Measurements from ENCODE around the gene TUB.

The TUB gene

DNA sequence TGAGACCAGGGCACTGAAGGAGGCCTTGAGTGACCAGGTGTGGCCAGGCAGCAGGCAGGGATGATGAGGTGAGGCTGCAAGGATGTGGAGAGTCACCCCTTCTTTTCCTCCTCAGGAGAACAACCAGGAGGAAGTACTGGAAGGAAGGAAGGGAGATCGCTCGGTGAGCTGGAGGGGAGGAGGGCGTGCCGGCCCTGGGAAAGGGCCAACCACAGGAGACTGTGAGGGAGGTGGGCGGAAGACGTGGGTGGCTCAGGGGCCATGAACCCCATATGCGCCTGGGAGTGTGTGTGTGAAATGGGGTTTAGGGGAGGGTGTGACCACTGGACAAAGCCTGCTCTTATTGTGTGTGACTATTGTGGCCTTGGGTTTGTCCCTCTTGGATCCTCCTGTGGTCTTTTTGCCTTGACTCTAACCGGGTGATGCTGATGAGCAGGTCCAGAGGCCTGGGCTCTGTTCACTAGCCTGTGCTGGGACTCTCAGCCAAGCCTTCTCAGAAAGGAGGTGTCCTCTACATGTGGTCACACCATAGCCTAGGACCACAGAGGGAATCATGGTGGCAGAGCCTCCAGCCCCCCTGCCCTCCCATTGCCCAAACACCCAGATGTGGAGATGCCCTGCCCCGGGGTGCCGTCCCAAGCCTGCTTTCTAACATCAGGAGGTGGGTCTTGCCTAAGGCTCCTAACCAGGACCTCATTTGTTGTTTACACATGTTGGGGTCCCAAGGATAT lies 41.3 kb upstream of the TUB start:
- TF ChIP-seq, protein P1, sequence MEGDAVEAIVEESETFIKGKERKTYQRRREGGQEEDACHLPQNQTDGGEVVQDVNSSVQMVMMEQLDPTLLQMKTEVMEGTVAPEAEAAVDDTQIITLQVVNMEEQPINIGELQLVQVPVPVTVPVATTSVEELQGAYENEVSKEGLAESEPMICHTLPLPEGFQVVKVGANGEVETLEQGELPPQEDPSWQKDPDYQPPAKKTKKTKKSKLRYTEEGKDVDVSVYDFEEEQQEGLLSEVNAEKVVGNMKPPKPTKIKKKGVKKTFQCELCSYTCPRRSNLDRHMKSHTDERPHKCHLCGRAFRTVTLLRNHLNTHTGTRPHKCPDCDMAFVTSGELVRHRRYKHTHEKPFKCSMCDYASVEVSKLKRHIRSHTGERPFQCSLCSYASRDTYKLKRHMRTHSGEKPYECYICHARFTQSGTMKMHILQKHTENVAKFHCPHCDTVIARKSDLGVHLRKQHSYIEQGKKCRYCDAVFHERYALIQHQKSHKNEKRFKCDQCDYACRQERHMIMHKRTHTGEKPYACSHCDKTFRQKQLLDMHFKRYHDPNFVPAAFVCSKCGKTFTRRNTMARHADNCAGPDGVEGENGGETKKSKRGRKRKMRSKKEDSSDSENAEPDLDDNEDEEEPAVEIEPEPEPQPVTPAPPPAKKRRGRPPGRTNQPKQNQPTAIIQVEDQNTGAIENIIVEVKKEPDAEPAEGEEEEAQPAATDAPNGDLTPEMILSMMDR (IDR thresholded peaks at IDR 0.05; ENCODE audit: low read length, missing control alignments) = no peak
- H3K4me3 ChIP-seq (replicated peaks; ENCODE audit: low read depth, low read length) = no peak overlapping the region
- DNase-seq (ENCODE audit: low read depth) = no peak

DNA sequence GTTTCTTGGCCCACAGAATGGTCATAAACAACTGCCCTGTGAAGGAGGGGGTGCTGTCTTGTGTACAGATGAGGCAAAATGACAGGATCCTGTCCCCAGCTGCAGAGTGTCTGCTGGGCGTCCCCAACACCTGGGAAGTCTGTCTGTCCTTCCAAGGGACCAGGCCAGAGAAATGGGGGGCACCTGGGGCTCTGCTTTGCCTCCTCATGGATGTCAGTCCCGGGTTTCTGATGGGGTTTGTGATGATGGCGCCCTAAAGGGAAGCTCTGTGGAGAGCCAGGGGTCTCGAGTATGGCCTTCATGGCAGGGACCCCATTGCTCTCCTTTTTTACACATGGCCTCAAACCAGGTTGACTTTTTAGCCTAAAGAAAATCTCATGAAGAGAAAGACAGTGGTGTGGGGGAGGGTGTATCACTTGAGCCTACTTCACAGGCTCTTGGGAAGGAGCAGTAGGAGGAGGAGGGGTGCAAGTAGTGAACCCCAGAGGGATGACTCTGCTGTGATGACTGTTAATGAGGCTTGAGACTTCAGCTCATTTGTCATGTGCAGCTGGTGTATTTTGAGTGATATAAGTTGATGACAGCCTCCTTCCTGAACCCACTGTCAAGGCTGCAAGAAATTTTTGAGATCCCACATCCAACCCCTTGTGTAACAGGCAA lies 40.6 kb upstream of the TUB start:
- H3K4me3 ChIP-seq (replicated peaks; ENCODE audit: low read depth, low read length) = no peak overlapping the region
- DNase-seq (ENCODE audit: low read depth) = no peak
- TF ChIP-seq, protein P1 (IDR thresholded peaks at IDR 0.05; ENCODE audit: low read length, missing control alignments) = no peak

DNA sequence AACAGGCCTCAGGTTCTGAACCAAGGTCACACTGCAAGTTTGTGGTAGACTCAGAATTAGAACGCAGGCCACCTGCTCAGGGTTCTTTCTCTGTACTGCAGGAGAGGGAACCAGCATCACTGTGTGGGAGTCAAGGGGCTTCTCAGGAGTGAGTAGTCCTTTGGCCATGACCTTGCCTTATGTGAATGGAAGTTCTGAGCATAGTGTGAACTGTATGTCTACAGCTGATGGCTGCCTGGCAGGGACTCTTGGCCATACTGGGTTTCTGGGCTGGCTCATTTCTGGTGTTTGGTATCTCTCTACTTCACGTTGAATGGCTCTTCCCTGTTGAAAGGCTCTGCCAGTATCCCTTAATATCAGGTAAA lies 40.1 kb upstream of the TUB start:
- no peak for DNase-seq (ENCODE audit: low read depth)
- TF ChIP-seq, protein P1 (IDR thresholded peaks at IDR 0.05; ENCODE audit: low read length, missing control alignments) = no peak

DNA sequence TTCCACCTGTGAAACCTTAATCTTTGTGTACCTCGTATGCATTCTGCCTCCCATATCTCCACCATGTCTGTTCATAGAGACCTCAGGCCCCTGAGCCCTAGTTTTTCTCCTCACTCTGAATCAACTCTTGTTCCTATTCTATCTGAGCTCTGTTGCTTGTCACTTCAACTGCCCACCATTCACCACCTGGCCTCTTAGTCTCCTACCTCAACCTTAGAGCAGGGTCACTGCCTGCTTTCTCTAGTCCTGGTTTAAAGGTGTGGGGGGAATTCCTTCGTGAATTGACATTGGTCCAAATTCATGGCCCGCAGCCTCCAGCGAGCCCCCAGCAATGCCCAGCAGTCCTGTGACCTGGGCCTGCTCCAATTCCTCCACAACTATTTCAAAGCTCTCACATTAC lies 39.4 kb upstream of the TUB start:
- no peak for DNase-seq (ENCODE audit: low read depth)
- no peak overlapping the region for H3K4me3 ChIP-seq (replicated peaks; ENCODE audit: low read depth, low read length)
- TF ChIP-seq, protein P1 (IDR thresholded peaks at IDR 0.05; ENCODE audit: low read length, missing control alignments) = no peak

More for the DNA sequence above, 40.1 kb upstream of the TUB start:
- H3K4me3 ChIP-seq (replicated peaks; ENCODE audit: low read depth, low read length) = no peak overlapping the region

DNA sequence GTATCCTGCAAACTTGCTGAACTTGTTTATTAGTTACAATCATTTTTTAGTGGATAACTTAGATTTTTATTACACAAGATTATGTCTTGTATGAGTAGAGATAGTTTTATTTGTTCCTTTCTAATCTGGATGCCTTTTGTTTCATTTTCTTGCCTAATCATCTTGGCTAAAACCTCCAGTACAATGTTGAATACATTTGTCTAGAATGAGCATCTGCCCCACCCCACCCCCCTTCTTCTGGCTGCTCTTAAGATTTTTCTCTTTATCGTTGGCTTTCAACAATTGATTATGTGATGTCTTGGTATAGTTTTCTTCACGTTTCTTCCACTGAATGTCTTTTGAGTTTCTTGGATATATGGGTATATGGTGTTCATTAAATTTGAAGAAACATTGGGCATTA lies 37.3 kb upstream of the TUB start:
- H3K4me3 ChIP-seq (replicated peaks; ENCODE audit: low read depth, low read length) = no peak overlapping the region
- DNase-seq (ENCODE audit: low read depth) = no peak
- TF ChIP-seq, protein P1 (IDR thresholded peaks at IDR 0.05; ENCODE audit: low read length, missing control alignments) = no peak

DNA sequence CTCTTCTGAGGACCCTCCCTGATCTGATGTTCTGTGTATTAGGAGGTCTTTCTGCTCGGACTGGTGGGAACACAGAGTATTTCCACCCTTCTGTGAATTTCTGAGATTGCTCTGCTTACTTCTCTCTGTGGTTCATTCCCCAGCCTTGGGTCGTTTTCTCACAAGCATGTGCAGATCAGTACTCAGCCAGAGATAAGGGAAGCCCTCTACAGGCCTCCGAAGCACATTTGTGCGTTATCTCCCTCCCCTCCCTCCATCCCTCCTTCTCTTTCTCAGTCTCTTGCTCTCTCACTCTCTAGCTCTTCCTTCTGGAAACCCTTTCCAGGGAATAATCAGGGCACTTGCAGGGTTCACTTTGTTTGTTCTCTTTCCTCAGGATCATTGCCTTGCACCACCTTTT lies 35.2 kb upstream of the TUB start:
- TF ChIP-seq, protein P1 (IDR thresholded peaks at IDR 0.05; ENCODE audit: low read length, missing control alignments) = no peak
- H3K4me3 ChIP-seq (replicated peaks; ENCODE audit: low read depth, low read length) = no peak overlapping the region
- no peak for DNase-seq (ENCODE audit: low read depth)

DNA sequence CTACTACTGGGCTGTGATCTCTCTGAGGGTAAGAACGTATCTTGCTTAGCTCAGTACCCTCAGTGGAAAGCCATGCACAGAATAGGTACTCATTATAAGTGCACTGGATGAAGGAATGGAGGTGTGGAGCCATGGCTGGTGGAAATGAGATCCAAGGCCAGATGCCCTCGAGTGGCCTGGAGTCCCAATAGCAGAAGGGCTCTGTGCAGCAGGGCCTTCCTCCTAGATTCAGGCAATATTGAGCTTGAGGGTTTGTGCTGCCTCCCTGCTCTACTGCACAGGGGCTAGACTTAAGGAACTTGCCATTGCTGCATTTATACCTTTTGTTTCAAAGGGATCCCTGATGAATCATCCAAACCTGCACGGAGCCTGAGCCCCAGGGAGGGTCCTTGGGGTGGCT lies 33.6 kb upstream of the TUB start:
- no peak overlapping the region for H3K4me3 ChIP-seq (replicated peaks; ENCODE audit: low read depth, low read length)
- TF ChIP-seq, protein P1 (IDR thresholded peaks at IDR 0.05; ENCODE audit: low read length, missing control alignments) = no peak
- no peak for DNase-seq (ENCODE audit: low read depth)

All from fibroblast of pulmonary artery (primary cell).